DMS 273 (cell line): ENCODE data around the gene SENP5.

Experiments
- DNase-seq: peaks from one replicate; lab custom pipeline; 2025; ENCODE audit not compliant: unreplicated experiment; lab: John Stamatoyannopoulos, UW

Gene SENP5

GRCh38 chr3:196967412-196968232, 99.9 kb downstream of the SENP5 start:
- no peak for DNase-seq

GRCh38 chr3:196968233-196969133, 100.8 kb downstream of the SENP5 start, which contains the start of gene PIGZ:
TSS of gene PIGZ (minus strand) at chr3:196968833. CDS start at chr3:196952031, 16,802 bp downstream.
- DNase-seq, result peak; percentile 84

- DNase-seq, result peak; percentile 72
These were observed 101.5 kb downstream of the SENP5 start for GRCh38 chr3:196969134-196969659.

GRCh38 chr3:196969660-196970546, 102.2 kb downstream of the SENP5 start:
- peak; percentile 92 for DNase-seq

GRCh38 chr3:196970547-196971093, 102.9 kb downstream of the SENP5 start:
- DNase-seq, result no peak

- DNase-seq, result peak; percentile 31
These were observed 103.5 kb downstream of the SENP5 start for GRCh38 chr3:196971094-196971698.

- no peak for DNase-seq
These were observed 106.9 kb downstream of the SENP5 start for GRCh38 chr3:196974661-196975060.

GRCh38 chr3:196975349-196975748, 107.6 kb downstream of the SENP5 start:
- no peak for DNase-seq

- no peak for DNase-seq
These were observed 109.2 kb downstream of the SENP5 start for GRCh38 chr3:196976941-196977340.

- DNase-seq, result no peak
These were observed 111.8 kb downstream of the SENP5 start for GRCh38 chr3:196979545-196979944.

GRCh38 chr3:196981657-196982056, 113.9 kb downstream of the SENP5 start:
- DNase-seq, result no peak

- no peak for DNase-seq
These were observed 115.5 kb downstream of the SENP5 start for GRCh38 chr3:196983186-196983585.
